NCI-H748 (cell line): Measurements from ENCODE around the gene ARPIN.
"Not testable (repeated sequence)": the region's sequence is repeated elsewhere in the genome, so short reads cannot be mapped to it uniquely, and the experiment has no call there.

Source experiments
- DNase-seq: peaks from one replicate; lab custom pipeline; 2025; ENCODE audit not compliant: unreplicated experiment; lab: John Stamatoyannopoulos, UW

ARPIN gene

GRCh38 chr15:89910891-89911626, 1.7 kb downstream of the ARPIN start:
- no peak for DNase-seq

GRCh38 chr15:89909611-89910010, 3.1 kb downstream of the ARPIN start:
- DNase-seq: no peak

DNA sequence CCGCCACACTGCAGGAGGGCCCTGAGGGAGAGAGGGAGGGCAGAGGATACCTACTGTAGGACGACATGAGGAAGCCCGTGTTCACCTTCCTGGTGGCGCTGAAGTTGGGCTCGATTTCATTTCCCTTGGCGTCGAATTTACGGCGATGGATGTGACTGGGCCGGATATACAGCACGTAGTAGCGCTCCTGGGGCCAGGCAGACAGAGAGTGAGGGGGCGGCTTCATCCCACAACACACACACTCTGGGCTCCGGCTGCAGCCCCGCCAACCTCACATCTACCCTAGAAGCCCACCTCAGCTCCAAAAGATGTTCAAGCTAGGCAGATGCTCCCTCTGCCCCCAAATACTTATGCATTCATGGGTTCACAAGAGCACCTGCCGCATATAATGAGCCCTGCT, 4.5 kb downstream of the ARPIN start:
- DNase-seq: no peak

DNA sequence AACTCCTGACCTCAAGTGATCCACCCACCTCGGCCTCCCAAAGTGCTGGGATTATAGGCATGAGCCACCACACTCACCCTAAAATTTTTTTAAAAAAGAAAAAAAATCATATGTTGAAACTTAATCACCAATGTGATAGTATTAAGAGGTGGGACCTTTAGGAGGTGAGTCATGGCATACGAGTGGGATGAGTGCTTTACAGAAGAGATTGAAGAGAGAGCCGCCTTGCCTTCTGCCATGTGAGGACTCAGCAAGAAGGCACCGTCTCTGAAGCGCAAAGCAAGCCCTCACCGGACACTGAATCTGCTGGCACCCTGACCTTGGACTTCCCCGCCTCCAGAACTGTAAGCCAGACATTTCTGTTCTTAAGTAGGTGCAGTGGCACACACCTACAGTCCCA, 5.5 kb downstream of the ARPIN start:
- no peak for DNase-seq

DNA sequence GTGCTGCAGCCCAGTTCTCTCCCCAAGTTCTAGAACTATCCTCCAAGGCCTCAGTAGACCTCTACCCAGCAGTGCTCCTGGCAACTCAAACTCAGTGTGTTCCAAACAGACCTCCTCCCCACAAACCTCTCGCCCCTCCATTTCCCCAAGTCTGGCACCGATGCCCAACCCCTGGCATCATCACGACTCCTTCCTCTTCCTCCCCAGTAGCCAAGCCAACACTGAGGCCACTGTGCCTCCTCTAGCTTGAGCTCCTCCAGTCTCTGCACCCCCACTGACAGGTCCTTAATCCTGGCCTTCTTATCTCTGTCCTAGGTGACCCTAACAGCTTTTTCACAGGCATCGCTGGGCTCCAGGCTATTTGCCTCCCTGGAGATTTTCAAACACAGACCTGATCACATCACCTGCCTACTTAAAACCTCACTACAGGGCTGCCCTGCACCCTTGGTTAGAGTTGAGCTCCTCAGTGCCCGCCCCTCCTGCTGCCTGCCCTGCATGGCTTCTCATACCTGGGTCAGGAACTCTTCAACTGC, 6.8 kb downstream of the ARPIN start:
- DNase-seq: no peak

- DNase-seq: no peak
Observed at GRCh38 chr15:89904519-89904918, 8.2 kb downstream of the ARPIN start.

- no peak for DNase-seq
Observed at GRCh38 chr15:89903858-89904130, 9.0 kb downstream of the ARPIN start.

- DNase-seq: no peak
Observed at GRCh38 chr15:89903015-89903857, 9.5 kb downstream of the ARPIN start.

- no peak for DNase-seq
Observed at GRCh38 chr15:89900849-89901248, 11.9 kb downstream of the ARPIN start.

GRCh38 chr15:89899951-89900567, 12.7 kb downstream of the ARPIN start:
- DNase-seq: no peak

DNA sequence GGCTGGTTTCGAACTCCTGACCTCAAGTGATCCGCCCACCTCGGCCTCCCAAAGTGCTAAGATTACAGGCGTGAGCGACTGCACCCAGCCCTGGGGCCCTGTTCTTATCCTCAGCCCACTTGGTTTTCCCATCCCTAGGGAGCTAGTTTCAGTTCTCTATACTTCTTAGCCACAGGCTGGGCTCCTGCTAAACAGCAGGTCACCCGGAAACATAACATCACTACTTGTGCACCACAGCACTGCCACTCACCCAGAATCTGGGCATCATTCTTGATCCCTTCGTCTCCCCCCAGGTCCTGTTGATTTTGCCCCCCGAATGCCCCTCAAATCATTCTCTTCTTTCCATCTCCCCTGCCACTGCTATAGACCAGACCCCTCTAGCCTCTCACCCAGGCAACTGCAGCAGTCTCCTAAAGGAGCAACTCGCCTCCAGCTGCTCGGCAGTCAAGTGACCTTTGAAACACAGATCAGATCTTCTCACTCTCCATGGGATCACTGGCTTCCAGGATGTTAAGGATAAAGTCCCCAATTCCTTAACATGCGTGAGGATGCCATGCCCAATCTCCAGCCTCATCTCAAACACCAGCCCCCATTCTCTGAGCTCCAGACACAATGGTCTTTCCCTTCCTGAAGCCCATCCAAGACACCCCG, 13.3 kb downstream of the ARPIN start:
- no peak for DNase-seq

- peak; percentile 13 for DNase-seq
Observed at GRCh38 chr15:89898614-89899294, 14.0 kb downstream of the ARPIN start.

DNA sequence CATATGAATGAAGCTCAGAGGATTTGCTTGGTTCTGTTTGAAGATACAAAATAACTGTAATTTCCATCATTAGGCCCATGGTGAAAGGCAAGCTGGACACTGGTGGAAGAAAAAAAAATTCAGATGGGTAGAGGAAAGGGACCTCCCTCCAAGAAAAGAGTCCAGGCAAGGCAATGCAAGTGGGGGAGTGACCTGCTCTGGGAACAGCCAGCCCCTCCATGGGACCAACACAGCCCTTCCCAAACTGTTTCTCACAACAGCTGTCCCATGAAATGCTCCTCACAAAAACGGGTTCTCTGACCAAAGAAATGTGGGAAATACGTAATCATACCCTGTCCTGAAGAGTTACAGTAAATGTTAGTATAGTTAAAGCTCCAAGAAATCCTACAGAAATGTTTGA, 14.6 kb downstream of the ARPIN start:
- DNase-seq: no peak

DNA sequence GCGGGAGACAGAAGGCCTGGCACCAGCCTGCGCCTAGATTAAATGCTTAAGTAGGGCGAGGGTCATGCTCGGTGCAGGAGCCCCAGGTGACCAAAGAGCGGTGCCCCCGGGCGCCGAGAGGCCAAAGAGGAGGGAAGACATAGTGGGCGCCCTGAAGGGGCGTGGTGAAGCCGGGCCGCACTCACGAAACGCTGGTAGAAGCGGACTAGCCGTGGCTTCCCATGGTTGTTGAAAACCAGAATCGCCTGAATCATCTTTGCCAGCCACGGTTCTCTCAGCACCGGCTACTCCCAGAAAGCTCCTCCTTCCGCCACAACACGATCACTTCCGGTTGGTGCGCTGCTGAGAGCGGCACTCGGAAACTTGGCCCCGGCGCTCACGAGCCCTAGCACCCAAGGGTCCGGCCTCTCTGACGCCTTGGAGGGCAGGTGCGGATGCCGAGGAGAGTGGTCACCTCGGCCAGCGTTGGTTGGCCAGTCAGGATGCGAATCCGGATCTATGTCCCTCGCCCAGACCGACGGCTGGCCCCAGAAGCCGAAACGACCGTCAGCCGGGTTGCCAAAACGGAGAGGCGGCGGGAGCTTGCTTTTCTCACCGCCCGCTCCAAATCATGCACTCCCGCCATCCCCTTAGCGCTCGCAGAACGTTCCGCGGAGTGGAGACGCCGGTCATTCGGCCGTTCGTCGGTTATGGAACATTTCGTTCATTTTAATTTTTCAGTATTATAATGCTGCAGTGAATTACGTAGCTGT, 18.9 kb downstream of the ARPIN start, which contains the start of gene AP3S2:
Gene AP3S2, minus strand, starts transcription at position 299 of the 752 bp plus-strand sequence. Its CDS starts 45 bp downstream, at position 254.
- DNase-seq: peak; percentile 94

- no peak for DNase-seq
Observed at GRCh38 chr15:89893027-89893426, 19.7 kb downstream of the ARPIN start.

GRCh38 chr15:89888214-89888804, 24.4 kb downstream of the ARPIN start:
- DNase-seq: peak; percentile 12

DNA sequence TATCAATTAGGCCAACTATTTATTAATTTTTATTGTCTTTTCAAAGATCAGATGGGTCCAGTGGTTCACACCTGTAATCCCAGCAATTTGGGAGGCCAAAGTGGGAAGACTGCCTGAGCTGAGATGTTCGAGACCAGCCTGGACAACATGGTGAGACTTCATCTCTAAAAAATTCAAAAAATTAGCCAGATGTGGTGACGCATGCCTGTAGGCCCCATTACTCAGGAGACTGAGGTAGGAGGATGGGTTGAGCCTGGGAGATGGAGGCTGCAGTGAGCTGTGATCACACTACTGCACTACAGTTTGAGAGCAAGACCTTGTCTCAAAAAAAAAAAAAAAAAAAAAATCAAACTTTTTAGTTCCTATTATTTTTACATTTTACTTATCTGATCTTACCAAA, 27.1 kb downstream of the ARPIN start:
- no peak for DNase-seq

- DNase-seq: not testable (repeated sequence)
Observed at GRCh38 chr15:89885179-89885578, 27.6 kb downstream of the ARPIN start.

DNA sequence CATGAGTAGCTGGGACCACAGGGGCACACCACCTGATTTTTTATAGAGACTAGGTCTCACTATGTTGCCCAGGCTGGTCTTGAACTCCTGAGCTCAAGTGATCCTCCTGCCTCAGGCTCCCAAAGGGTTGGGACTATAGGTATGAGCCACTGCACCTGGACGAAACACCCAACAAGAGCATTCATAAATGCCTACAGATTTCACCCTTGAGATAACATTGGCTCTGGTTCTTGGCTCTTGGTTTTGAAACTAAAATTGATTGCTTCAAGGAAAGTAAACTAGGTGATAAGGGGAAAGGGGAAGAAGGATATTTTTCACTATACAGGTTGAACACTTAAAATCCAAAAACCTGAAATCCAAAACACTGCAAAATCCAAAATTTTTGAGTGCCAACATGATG, 29.2 kb downstream of the ARPIN start:
- DNase-seq: no peak

DNA sequence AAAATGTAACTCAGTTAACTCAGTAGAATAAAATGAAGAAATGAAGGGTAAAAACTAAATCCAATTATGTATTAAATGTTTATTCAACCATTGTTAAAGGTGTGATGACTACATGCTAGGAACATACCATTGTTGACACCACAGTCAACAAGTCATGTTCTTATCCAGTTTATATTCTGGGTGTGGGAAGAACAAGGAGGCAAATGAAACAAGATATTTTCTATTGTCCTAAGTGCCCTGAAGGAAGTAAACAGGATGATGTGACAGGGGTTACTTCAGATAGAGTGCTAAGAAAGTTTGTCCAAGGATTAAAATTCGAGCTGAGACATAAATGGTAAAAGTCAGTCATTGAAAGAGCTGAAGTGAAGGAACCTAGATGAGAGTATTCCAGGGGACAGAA, 32.0 kb downstream of the ARPIN start:
- DNase-seq: no peak
